ENCODE results near the gene AMPD2.

AMPD2 gene

DNA sequence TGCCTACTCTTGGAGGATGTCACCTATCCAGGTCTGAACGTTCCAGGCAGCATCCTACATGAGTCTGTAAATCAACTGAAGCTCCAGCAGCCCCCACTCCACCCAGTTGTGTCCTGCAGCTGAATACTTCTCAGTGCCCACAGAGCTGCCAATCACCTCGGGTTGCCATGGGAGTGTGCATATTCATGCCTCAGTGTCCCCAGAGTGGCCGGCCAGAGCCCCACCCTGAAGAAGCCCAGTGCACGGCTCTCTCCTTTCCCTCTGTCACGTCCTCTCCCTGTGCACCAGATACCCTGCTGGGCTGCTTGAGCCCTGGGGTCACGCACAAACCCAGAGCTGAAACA, 20.2 kb downstream of the AMPD2 start:
- H3K27ac ChIP-seq: no peak overlapping the region
- TF ChIP-seq ZFX (IDR thresholded peaks at IDR 0.05): no peak
- TF ChIP-seq, protein P1, sequence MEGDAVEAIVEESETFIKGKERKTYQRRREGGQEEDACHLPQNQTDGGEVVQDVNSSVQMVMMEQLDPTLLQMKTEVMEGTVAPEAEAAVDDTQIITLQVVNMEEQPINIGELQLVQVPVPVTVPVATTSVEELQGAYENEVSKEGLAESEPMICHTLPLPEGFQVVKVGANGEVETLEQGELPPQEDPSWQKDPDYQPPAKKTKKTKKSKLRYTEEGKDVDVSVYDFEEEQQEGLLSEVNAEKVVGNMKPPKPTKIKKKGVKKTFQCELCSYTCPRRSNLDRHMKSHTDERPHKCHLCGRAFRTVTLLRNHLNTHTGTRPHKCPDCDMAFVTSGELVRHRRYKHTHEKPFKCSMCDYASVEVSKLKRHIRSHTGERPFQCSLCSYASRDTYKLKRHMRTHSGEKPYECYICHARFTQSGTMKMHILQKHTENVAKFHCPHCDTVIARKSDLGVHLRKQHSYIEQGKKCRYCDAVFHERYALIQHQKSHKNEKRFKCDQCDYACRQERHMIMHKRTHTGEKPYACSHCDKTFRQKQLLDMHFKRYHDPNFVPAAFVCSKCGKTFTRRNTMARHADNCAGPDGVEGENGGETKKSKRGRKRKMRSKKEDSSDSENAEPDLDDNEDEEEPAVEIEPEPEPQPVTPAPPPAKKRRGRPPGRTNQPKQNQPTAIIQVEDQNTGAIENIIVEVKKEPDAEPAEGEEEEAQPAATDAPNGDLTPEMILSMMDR (conservative IDR thresholded peaks at IDR 0.05): no peak

DNA sequence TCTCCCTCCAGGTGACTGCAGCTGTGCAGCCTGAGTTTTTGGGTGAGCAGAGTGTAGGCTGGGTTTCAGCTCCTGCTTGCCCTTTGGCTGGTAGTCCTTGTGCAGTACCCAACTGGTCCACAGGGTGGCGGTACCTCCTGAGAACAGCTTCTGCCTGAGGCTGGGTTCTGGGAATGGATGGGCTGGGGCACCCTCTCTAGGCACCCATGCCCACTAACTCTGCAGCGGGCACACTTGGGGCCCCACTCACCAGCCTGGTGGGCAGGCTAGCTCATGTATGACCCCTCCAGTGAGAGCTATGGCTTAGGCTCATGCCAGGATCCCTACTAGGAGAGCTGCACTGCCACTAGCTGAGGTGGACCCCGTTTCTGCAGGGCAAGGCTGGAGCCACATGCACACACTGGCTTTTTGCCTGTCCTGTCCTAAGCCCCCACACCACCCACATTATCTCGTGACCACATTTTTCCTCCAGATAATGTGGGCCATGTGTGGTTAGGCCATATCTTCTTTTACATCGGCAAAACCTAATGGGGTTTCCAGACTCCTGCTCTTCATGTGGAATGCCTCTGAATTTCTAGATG, 20.7 kb downstream of the AMPD2 start:
- no peak for TF ChIP-seq ZFX (IDR thresholded peaks at IDR 0.05)
- TF ChIP-seq, protein P1 (conservative IDR thresholded peaks at IDR 0.05): peak; percentile 95
- no peak overlapping the region for H3K27ac ChIP-seq

DNA sequence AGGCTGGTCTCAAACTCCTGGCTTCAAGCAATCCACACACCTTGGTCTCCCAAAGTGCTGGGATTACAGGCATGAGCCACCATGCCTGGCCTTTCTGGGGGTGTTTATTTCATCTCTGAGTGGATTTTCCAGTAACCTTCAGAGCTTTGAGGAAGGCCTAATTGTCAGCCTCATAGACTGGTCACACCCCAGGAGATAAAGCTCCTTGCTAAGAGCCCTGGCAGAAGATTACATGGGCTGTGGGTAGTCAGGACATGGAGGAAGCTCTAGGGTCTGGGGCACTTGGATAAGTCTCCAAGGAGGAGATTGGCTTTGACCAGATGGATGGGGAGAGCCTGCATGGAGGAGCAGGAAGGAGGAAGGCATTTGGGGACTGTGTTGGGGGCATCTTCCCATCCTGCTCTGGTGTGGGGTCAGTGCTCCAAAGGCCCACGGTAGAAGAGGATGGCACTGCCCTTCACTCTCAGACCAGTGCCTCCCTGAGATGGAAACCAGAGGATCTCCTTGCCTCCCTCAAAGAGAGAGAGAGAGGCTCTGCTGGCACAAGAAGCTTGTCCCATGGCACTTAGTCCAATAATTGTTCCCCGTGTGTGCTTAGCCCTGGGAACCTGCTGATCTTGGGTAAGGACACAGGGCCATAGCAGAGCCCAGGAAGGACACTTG, 21.6 kb downstream of the AMPD2 start:
- TF ChIP-seq, protein P1 (conservative IDR thresholded peaks at IDR 0.05): no peak
- TF ChIP-seq ZFX (IDR thresholded peaks at IDR 0.05): no peak
- no peak overlapping the region for H3K27ac ChIP-seq

DNA sequence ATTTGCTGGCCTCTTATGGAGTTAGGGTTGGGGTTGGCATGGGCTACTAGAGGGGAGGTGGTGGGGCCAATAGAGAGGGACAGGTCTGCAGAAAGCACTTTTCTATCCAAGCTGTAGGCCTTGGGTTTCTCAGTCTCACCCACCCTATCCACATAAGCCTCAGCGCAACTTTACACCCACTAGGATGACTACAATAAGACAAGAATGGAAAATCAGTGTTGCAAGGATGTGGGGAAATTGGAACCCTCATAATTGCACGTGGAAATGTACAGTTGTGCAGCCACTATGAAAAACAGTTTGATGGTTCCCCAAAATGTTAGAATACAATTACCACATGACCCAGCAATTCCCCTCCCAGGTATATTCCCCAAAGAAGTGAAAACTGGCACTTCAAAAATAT, 22.2 kb downstream of the AMPD2 start:
- TF ChIP-seq, protein P1 (conservative IDR thresholded peaks at IDR 0.05): no peak
- TF ChIP-seq ZFX (IDR thresholded peaks at IDR 0.05): no peak
- H3K27ac ChIP-seq: no peak overlapping the region

DNA sequence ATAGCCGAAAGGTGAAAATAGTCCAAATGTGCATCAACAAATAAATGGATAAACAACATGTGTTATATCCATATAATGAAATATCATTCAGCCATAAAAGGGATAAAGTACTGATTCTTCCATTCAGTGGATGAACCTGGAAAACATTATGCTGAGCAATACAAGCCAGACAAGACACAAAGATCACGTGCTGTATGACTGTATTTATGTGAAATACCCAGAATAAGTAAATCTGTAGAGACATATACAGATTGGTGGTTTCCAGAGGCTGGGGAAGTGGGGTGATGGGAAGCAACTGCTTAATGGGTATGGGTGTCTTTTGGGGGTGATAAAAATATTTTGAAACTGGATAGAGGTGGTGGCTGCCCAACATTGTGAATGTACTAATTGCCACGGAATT, 23.0 kb downstream of the AMPD2 start:
- no peak overlapping the region for H3K27ac ChIP-seq
- TF ChIP-seq ZFX (IDR thresholded peaks at IDR 0.05): no peak
- TF ChIP-seq, protein P1 (conservative IDR thresholded peaks at IDR 0.05): no peak

DNA sequence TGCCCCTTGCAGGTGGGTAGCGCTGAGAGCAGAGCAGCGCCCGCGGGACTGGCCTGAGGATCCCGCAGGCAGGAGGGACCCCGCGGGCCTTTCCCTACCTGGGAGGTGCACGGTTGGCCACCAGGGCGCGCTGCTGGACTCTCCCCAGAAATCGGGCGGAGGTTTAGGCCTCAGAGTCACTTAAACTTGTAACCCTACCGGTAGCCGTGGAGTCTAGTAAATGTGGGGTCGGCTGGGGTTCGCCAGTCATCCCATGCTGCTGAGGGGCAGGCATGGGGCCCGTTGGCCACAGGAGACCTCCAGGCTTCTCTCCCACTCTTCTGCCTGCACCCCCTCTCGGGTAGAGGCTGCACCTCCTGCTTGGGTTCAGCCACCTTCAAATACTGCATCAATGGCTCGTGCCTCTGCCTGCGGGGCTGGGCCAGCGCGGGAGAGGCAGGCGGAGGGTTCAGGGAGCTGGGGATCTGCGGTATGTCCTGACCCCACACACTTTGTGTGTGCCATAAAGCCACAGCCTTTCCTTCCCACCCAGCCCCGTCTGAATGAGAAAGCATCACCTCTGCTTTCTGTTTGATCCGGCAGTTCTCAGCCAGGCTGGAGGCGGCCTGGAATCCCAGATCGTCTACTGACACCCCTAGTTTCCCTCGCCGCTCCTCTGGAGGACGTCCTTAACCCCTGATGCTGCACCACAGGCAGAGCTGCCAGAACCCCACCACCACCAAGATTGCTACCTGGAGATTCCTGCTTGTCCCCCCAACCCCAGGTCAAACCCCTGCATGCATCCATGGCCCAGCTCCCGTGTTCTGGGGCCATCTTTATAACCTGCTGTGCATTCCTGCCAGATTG, 24.0 kb downstream of the AMPD2 start:
- H3K27ac ChIP-seq: no peak overlapping the region; the same call in 1 of the 2 replicates

More for the DNA sequence above, 24.0 kb downstream of the AMPD2 start:
- TF ChIP-seq ZFX (IDR thresholded peaks at IDR 0.05): no peak
- TF ChIP-seq, protein P1 (conservative IDR thresholded peaks at IDR 0.05): peak; percentile 97
